Stimulated activated CD4-positive, alpha-beta T cell treated with anti-CD3 and anti-CD28 coated beads, Interleukin-4, amount 100 ng/mL, for 4 hours (primary cell): Measurements from ENCODE around the gene S1PR1.

ENCODE experiments used
- DNase-seq, 2 experiments: peaks; one replicate each; pipeline ENCODE4 v3.0.0-alpha.2; 2020

The S1PR1 gene

DNA sequence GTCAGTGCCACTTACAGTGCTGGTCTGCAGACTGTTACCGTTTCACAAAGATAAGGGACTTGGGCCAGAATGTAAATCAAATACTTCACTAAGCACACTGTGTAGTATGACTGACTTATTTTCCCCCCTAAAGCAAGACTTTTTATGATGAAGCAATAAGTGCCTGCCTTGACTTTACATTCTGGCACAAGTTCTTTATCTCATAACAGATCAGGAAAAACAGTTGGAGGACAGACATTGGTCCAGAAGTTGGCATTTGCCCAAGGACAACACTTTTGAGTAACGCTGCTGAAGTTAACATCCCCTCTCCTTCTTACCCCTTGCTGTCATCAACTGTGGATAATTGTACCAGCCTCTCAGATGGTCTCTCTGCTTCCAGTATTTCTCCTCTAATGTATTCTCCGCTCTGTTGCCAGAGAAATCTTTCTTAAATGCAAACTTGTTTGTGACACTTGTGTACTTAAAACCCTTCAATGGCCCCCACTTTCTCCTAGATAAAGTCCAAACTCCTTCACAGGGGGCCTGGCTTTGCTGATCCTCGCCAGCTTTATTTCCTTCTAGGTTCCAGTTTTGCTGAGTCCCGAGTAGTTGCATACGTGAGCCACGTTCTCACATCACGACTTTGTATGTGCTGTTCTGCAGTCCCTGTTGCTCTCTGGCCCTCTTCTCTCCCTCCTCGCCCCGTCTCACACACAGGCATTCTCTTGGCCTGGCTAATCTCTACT lies 45.7 kb downstream of the S1PR1 start:
- no peak for DNase-seq

DNA sequence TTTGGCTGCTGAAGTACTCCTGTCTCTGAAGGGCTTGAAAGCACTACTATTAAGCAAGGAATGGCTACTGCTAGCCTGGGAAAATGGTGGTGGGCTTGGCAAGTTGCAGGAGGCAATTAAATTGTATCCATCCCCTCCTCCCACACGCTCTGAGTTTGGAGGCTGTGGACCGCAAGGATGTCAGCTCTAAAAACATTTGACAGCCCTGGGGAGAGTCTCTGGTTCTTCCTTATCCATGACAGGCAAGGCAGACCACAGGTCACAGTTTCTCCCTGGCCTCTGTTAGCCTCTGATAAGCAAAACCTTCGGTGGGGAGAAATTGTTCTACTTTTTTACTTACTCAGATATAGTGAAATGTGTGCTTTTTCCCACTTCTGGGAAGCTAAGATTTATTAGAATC lies 46.6 kb downstream of the S1PR1 start:
- DNase-seq, result no peak

DNA sequence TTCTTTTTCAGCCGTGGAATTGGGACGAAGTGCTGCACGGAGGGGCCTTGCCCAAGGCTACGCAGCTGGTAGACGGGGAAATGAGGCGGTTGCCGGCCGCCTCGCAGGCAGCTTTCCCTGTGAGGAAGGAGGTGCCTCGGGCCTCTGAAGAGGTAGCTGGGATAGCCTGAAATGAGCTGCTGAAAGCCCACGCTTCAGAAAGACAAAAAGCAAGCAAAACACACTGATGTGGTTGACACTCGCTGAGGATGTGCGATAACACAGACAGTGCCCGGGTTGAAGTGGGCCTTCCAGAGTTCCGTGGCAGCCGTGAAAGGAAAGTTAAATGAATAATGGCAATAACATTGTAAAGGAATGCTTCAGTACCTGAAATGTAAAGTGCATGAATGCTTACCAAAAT lies 47.2 kb downstream of the S1PR1 start:
- DNase-seq, result peak; percentile 27 to 50

DNA sequence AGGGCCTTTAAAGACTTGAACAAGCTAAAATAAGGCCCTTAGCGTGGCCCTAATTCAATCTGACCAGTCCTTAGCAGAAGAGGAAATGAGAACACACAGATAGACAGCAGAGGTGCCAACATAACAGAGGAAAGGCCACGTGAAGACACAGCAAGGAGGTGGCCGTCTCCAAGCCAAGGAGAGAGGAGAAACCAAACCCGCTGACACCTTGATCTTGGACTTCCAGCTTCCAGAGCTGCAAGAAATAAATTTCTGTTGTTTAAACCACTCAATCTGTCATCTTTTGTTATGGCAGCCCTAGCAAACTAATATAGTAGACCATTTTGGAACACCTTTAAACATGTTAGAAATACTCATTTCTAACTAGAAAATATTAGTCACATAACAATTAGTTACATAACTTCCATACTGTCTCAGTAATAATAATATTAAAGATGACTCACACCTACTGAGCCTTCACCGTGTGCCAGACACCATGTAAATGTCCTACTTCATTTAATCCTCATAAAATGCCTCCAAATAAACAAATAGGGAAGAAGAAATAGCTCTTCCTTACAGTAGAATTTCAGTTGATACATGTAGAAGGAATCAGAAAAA lies 47.9 kb downstream of the S1PR1 start:
- no peak for DNase-seq

DNA sequence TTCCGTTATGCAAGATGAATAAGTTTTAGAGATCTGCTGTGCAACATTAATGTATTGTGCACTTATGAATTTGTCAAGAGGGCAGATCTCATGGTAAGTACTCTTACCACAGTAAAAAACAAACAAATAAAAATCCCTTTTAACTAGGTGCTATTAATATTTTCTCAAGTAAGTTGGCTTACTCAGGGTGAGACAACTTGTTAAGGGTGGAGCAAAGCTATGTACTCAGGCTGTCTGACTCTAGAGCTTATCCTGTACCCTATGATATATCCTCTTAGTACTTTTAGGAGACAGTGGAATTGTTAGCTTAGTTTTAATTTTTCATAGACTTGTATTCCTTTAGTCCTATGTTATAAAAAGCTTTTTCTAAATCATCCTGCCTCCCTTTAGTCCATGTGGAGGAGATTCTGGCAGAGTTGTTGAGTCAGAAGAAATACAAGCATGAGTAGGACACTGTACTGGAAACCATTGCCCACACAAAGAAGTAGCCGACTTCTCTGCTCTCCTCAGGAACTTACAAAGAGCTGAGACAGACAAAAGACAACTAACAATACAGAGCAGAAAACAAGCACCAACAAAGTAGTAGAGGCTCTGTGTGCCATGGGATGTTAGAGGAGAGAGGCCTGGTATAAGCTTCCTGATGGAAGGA lies 49.2 kb downstream of the S1PR1 start:
- DNase-seq, result no peak

DNA sequence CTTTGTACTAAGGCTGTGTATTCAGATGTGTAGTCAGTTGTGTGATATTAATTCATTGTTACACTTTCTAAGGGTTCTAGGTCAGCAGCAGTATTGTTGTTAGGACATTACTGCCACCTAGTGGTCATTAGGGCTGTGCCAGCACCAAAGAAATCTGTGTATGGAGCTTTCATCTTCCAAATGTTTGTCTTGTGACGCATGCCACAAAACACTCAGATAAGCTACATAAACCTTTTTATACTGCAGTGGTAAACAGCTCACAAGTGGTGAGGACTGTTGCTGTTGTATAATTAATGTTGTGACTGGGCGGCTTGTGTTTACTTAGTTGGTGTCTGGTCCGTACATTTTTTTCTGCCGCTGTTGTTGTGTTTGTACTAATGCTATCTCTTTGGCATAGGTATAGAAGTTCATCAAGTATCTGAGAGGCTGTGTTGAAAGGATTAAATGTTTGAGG lies 51.7 kb downstream of the S1PR1 start:
- DNase-seq, result peak; percentile 36 to 71

DNA sequence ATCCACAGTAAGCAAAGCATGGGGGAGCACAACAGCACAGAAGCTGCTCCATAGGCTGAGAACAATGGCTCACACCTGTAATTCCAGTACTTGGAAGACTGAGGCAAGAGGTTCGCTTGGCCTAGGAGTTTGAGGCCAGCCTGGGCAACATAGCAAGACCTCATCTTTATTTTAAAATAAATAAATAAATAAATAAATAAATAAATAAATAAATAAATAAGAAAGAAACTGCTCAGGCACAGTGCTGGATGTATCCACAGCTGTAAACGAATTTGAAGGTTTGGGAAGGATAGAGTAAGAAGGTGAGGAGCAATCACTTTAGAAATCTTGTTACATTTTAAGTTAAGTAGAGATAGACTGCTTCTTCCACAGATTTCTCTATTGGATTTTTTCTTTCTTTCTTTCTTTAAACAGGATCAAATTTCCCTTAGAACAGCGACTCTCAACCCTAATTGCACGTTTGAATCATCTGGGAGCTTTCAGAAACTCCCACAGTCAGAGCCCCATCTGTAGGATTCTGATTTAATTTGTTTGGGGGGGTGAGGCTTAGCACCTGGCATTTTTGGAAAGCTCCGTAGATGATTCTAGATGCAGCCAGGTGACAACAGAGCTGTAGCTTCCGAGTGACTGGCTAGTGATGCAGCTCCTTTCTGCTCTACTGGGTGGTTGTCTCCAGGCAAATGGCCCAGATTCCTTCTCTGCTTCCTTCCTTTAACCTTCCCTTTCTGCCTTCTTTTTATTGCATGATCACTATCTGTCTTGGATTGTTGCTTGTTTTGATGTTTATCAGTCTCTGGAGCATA lies 53.5 kb downstream of the S1PR1 start:
- no peak for DNase-seq
